ENCODE measurements around the gene ZFAND2B.
"Not testable (repeated sequence)": the region's sequence is repeated elsewhere in the genome, so short reads cannot be mapped to it uniquely, and the experiment has no call there.

Gene ZFAND2B

DNA sequence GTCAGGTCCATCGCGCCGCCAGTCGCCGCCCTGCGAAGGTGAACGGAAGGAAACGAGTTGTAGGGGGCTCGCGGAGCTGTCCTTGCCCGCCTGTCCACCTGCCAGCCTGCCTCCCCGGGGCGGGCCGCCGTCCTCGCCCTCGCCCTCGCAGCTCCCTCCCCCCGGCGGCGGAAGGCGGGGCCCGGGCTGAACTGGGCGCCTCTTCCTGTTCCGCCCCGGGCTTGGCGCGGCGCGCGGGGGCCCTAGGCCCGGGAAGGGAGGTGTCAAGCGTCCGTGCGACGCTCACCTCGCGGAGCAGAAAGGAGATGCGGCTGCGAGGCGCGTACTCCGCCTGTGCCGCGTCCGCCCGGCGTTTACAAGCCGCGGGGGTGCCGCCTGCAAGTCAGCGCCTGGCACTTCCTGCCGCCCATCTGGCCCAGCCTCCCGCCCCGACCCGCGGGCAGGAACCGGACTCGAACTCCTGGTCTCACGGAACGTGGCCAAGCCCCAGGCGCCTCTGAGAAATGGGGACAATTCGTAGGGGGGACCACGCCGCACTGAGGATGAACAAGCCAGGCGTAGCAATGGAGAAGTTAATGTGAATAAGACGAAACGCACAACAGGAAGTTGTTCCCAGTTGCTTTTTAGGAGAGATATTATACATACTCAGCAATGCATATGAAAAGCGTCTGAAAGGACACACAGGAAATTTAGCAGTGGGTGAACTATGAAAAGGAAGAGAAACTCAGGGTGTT is 29.6 kb upstream of the ZFAND2B start, which contains the start of gene CNPPD1:
Gene CNPPD1, minus strand, starts transcription at position 108 of the 734 bp plus-strand sequence. Its CDS starts 97 bp downstream, at position 11.
- peak; percentile 77 to 81 for DNase-seq

DNA sequence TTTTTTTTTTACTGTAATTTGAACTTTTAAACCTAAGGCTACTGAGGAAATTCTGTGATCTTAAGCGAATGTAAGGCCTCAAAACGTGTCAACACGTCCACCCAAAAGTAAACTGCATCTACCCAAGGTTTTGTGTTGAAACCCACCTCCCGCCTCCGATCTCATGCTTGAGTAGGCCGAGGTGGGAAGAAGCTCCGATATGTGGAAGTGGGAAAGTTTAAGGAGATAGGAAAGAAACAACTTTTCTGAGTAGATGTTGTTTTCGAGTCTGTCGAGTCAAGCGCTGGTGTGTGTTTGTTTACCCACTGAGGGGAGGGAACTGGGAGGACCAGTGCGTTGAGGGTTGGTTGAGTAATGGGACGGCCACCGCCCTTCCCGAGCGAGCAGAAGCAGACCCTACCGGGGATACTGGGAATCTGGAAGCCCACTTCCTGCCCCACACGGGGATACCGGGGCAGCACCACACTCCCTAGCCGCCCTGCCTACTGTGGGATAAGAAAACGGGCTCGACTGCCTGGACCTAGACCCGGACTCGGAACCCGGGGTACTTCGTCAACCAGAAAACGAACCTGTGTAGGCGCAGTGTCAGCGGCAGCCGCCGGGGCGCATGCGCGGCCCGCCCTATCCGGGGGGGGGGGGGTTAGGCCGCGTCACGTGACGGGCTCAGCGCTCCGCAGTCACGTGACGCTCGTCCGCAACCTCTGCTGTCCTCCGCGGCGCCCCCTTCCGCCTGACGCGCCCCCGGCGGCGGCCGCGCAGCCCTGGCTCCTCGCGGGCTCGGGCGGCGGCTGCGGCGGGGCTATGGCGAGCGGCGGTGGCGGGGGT is 28.8 kb upstream of the ZFAND2B start, which contains the start of gene RETREG2:
Gene RETREG2, plus strand, starts transcription at position 724 of the 825 bp plus-strand sequence. Its CDS starts 78 bp downstream, at position 802.
- DNase-seq = peak; percentile 83 to 86

DNA sequence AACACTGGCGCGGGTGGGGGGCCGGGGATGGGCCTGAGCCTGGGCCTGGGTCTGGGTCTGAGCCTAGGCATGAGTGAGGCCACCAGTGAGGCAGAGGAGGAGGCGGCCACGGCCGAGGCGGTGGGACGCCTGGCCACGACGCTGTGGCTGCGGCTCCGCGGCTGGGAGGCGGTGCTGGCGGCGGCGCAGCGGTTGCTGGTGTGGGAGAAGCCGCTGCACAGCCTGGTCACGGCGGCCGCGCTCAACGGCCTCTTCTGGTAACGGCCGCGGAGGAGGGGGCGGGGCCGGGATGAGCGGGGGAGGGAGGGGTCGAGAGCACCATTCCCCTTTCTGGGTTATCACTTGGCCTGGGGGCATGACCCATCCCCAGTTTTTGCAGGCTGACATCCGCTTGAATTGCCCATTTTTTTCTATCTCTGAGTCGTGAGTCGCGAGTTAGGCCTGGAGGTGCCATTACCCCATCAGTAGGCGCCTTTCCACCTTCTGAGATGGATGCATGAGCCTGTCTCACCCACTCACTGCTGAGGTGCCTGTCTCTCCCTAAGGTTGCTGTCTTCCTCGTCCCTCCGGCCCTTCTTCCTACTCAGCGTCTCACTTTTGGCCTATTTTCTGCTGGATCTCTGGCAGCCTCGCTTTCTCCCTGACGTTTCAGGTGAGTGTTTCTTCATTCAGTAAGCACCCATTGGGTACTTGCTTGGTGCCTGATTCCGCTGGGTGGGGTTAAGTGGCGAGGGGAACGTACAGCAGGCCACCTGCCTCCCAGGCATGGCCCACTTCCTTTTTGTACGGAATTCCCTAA is 28.0 kb upstream of the ZFAND2B start:
- peak in 1 of 2 donors; percentile 24 for DNase-seq

DNA sequence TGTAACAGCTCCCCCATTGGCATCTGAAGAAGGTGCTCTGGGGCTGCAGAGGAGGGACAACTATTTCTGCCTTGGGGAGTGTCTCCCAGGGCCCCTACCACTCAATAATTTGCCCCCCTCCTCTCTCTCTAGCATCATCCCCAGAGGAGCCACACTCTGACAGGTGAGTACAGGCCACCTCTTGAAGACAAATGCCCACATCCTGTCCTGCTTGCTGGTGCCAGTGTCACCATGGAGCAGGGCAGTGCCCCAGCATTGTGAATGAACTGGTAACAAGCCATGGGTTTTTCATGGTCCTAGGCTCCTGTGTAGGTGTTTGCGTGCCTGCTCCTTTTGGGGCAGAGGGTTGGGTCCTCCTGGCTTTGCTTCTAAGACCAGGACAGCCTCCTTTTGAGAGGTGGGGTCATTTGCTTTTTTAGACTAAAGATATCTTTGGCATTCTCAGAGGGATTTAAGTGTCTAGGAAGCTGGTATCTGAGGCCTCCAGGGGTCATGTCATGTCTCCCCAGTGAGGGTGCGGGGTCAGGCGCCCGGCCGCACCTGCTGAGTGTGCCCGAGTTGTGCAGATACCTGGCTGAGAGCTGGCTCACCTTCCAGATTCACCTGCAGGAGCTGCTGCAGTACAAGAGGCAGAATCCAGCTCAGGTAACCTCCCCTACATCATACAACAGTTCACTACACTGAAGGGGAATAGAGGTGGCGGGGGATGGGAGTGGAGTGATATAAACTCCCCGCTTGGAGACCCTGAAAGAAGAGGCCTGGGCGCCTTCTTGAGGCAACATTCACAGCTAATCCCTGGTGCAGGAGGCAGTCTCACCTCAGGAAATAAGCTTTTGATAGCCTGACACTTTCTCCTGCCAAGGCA is 26.7 kb upstream of the ZFAND2B start:
- no peak for DNase-seq

DNA sequence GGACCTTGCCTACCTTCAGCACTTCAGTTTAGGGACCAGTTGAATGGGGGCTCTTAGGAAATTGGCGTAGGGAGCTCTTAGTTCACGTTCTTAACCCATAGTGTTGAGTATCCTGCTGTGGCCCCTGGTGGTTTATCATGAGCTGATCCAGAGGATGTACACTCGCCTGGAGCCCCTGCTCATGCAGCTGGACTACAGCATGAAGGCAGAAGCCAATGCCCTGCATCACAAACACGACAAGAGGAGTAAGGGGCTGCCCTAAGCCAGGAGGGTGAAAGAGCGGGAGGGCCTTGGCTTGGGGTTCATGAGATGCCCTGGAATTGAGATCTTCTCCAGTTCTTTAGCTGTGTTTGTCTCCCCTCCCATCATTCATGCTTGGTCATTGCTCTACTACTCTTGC is 25.6 kb upstream of the ZFAND2B start:
- DNase-seq = no peak

DNA sequence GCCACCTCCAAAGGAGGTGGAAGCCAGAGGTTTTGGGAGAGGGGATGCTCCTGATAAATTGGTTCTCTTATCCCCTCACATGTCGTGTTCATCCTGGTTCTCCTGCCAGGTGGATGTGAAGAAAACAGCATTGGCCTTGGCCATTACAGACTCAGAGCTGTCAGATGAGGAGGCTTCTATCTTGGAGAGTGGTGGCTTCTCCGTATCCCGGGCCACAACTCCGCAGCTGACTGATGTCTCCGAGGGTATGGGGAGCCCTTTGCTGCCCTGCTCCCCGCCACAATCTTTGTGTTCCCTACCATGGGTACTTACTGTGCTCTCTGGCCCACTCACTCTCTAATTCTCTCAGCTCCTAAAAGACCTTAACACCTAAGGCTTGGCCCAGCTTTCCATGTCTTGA is 25.1 kb upstream of the ZFAND2B start:
- no peak for DNase-seq

DNA sequence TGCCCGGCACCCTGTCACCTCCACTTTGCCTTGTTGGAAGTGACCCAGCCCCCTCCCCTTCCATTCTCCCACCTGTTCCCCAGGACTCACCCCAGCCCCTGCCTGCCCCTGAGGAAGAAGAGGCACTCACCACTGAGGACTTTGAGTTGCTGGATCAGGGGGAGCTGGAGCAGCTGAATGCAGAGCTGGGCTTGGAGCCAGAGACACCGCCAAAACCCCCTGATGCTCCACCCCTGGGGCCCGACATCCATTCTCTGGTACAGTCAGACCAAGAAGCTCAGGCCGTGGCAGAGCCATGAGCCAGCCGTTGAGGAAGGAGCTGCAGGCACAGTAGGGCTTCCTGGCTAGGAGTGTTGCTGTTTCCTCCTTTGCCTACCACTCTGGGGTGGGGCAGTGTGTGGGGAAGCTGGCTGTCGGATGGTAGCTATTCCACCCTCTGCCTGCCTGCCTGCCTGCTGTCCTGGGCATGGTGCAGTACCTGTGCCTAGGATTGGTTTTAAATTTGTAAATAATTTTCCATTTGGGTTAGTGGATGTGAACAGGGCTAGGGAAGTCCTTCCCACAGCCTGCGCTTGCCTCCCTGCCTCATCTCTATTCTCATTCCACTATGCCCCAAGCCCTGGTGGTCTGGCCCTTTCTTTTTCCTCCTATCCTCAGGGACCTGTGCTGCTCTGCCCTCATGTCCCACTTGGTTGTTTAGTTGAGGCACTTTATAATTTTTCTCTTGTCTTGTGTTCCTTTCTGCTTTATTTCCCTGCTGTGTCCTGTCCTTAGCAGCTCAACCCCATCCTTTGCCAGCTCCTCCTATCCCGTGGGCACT is 24.0 kb upstream of the ZFAND2B start:
- peak; percentile 23 to 57 for DNase-seq

DNA sequence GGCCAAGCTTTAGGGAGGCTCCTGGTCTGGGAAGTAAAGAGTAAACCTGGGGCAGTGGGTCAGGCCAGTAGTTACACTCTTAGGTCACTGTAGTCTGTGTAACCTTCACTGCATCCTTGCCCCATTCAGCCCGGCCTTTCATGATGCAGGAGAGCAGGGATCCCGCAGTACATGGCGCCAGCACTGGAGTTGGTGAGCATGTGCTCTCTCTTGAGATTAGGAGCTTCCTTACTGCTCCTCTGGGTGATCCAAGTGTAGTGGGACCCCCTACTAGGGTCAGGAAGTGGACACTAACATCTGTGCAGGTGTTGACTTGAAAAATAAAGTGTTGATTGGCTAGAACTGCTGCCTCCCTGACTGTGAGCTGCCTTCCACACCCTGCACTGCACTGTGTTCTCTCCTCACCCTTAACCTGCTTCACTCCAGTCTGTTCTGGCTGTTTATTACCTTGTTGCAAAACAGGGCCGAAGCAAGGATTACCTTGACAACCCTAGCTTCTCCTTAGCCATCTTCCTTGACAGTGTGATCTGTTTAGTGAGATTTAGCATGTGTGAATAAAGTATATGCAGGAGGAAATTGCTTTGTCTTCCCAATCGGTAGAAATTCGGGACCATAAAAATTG is 23.3 kb upstream of the ZFAND2B start:
- no peak for DNase-seq

DNA sequence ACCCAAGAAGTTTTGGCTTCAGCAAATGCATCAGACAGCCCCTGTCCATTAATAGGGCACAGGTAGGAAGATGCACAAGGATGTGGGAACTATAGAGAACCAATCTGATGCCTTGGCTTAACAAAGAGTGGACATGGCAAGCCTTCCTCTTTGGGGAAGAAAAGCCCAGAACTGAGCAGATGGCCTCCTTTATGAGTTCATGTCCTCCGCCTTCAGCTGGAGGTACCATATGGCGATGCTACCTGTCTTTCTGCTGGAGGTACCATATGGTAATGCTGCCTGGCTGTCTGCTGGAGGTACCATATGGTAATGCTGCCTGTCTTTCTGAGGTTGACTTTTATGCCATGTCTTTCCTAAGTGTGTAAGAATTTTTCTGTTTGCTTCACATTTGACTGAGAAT is 22.5 kb upstream of the ZFAND2B start:
- no peak for DNase-seq

DNA sequence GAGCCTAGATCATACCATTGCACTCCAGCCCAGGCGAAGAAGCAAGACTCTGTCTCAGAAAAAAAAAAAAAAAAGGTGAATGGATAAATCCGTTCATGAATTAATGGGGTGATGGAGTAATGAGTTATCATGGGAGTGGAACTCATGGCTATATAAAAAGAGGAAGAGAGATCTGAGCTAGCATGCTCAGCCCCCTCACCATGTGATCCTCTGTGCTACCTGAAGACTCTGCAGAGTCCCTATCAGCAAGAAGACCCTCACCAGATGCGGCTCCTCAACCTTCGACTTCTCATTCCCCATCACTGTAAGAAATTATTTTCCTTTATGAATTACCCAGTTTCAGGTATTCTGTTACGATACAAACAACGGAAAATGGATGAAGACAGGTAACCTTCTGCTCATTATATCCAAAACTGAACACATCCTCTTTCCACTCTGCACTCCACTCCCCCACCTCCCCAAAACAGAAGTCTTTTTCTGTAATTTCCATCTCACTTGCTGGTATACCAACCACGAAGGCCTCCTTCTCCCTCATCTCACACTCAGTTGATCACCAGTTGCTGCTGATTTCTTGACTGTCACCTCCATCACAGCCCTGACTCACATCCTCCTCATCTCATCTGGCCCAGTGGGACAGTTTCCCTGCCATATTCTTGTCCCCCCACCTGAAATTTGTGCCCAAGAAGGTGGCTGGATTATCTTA is 19.7 kb upstream of the ZFAND2B start:
- no peak for DNase-seq

DNA sequence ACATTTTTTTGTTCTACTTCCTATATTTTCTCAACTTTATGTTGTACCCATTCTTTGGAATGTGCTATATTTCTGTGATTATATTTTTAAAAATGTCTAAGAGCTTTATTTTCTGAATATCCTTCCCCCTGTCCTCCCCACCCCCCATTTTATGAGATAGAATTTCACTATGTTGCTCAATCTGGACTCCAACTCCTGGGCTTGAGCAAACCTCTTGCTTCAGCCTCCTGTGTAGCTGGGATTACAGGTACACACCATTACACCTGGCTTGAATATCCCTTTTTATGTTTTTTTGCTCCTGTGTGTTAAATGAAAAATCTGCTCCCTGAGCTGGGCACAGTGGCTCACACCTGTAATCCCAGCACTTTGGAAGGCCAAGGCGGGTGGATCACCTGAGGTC is 9.2 kb upstream of the ZFAND2B start:
- DNase-seq = no peak

DNA sequence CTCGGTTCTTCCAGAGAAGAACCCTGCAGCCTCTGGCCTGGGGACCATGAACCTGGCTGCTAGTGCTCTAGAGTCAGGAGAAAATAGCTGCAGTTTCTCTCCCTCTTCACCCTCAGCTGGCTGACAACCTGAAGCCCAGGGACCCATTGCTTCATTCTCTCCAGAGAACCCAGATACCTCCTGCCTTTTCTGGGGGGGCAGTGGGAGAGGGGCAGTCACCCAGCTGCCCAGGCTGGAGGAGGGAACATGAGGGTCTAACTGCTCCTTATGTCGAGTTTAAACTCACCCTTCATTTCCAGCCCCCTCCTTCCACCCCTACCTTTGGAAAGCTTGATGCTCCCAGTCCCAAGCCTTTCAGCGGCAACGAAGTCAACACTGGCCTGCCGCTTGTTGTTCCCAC is 7.6 kb upstream of the ZFAND2B start:
- no peak for DNase-seq

DNA sequence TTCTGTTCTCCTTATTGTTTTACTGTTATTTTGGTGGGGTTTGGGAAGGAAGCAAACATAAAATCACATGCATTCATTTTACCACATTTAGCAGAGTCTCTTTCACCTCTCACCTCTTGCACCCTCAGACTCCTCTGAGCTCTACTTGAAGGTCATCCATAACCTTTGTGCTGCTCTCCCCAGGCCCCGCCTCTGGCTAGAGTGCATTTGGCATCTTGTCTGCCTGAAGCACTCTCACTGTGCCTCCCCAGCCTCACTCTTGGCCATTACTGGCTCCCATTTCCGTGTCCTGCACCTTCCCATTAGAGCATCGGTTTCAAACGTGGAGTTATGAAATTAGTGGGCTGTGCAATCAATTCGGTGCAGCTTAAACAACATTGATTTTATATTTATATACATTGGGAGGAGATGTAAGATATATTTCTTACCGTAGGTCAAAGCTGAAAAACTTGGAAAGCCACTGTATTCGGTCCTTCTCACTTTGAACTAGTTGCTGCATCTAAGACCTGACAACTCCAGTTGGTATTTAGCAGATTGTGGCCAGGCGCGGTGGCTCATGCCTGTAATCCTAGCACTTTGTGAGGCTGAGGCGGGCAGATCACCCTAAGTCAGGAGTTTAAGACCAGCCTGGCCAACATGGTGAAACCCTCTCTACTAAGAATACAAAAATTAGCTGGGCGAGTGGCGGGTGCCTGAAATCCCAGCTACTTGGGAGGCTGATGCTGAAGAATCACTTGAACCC is 6.9 kb upstream of the ZFAND2B start:
- no peak for DNase-seq

DNA sequence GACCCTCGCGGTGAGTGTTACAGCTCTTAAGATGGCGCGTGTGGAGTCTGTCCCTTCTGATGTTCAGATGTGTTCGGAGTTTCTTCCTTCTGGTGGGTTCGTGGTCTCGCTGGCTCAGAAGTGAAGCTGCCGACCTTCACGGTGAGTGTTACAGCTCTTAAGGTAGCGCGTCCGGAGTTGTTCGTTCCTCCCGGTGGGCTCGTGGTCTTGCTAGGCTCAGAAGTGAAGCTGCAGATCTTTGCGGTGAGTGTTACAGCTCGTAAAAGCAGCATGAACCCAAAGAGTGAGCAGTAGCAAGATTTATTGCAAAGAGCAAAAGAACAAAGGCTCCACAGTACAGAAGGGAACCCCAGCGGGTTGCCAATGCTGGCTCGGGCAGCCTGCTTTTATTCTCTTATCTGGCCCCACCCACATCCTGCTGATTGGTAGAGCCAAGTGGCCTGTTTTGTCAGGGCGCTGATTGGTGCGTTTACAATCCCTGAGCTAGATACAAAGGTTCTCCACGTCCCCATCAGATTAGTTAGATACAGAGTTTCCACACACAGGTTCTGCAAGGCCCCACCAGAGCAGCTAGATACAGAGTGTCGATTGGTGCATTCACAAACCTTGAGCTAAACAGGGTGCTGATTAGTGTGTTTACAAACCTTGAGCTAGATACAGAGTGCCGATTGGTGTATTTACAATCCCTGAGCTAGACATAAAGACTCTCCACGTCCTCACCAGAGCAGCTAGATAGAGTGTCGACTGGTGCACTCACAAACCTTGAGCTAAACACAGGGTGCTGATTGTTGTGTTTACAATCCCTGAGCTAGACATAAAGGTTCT is 5.9 kb upstream of the ZFAND2B start:
- DNase-seq = not testable (repeated sequence)

DNA sequence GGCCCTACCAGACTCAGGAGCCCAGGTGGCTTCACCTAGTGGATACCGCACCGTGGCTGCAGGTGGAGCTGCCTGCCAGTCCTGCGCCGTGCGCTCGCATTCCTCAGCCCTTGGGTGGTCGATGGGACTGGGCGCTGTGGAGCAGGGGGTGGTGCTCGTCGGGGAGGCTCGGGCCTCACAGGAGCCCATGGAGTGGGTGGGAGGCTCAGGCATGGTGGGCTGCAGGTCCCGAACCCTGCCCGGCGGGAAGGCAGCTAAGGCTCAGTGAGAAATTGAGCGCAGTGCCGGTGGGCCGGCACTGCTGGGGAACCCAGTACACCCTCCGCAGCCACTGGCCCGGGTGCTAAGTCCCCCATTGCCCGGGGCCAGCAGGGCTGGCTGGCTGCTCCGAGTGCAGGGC is 5.3 kb upstream of the ZFAND2B start:
- not testable (repeated sequence) for DNase-seq

DNA sequence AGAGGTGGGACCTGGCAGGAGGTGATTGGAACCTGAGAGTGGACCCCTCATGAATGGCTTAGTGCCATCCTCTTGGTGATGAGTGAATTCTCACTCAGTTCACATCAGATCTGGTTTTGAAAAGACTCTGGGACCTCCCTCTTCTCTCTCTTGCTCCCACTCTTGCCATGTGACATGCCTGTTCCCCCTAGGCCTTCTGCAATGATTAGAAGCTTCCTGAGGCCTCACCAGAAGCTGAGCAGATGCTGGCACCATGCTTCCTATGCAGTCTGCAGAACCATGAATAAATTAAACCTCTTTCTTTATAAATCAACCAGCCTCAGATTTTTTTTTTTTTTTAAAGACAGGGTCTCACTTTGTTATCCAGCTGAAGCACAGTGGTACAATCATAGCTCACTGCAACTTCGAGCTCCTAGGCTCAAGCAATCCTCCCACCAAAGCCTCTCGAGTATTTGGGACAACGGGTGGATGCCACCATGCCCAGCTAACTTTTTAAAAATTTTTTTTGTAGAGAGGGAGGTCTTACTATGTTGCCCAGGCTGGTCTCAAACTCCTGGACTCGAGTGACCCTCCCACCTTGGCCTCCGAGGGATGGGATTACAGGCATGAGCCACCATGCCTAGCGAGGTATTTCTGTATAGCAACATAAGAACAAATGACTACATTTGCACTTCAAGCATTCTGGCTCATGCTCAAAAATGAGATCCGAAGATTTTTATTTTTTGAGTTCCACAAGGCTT is 2.0 kb upstream of the ZFAND2B start:
- no peak for DNase-seq

DNA sequence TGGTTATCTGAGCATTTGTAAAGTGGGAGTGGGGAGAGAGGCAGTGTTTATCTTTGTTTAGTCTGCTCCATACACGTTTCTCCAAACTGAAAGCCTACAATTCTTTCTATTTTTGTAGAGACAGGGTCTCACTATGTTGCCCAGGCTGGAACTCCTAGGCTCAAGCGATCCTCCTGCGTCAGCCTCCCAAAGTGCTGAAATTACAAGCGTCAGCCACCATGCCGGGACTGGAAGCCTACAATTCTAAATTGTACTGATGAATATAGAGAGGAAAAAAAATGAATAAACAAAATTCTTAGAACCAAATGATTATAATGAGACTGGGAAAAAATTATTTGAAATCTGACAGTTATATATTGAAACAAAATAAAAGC is 1.4 kb upstream of the ZFAND2B start:
- no peak for DNase-seq

DNA sequence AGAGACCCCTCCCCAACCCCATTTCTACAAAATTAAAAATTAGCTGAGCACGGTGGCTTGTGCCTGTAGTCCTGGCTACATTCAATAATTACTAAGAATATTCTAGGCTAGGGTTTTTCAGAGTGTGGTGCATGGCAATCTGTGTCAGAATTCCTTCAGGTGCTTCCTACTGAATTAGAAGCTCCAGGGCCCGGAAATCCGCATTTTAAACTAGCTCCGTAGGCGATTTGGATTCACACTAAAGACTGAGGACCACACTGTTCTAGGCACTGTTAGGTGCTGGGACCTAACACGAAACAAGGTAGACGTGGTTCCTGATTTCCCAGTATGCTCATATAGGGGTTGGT is 628 bp upstream of the ZFAND2B start:
- DNase-seq = no peak

Measured in inflammatory macrophage treated with lipopolysaccharide for 1 hour (primary cell).